Embryonic facial prominence (tissue), 1 donor: ENCODE measurements around the gene TKTL1.
"Not testable (repeated sequence)": the region's sequence is repeated elsewhere in the genome, so short reads cannot be mapped to it uniquely, and the experiment has no call there.

Experiments
- DNase-seq: peaks from one replicate; pipeline ENCODE4 v3.0.0-alpha.2; 2016; ENCODE audit errors: extremely low spot score

The TKTL1 gene

GRCh38 chrX:154343620-154344019 is 48.0 kb downstream of the TKTL1 start:
- not testable (repeated sequence) for DNase-seq

GRCh38 chrX:154348114-154348531 is 52.5 kb downstream of the TKTL1 start:
- no peak for DNase-seq

- no peak for DNase-seq
Measured at GRCh38 chrX:154348646-154349358, 53.2 kb downstream of the TKTL1 start.

GRCh38 chrX:154349359-154349935 is 53.9 kb downstream of the TKTL1 start:
- no peak for DNase-seq

- DNase-seq, result no peak
Measured at GRCh38 chrX:154349979-154350378, 54.4 kb downstream of the TKTL1 start.

- no peak for DNase-seq
Measured at GRCh38 chrX:154350429-154351182, 55.0 kb downstream of the TKTL1 start.

GRCh38 chrX:154351183-154352011 is 55.8 kb downstream of the TKTL1 start:
- DNase-seq, result no peak

GRCh38 chrX:154352012-154352401 is 56.4 kb downstream of the TKTL1 start:
- no peak for DNase-seq

- DNase-seq, result no peak
Measured at GRCh38 chrX:154352466-154352865, 56.9 kb downstream of the TKTL1 start.

- no peak for DNase-seq
Measured at GRCh38 chrX:154353172-154353843, 57.7 kb downstream of the TKTL1 start.

- no peak for DNase-seq
Measured at GRCh38 chrX:154354013-154354412, 58.4 kb downstream of the TKTL1 start.

- no peak for DNase-seq
Measured at GRCh38 chrX:154354516-154354915, 58.9 kb downstream of the TKTL1 start.

GRCh38 chrX:154355094-154355775 is 59.6 kb downstream of the TKTL1 start:
- DNase-seq, result no peak

- DNase-seq, result no peak
Measured at GRCh38 chrX:154355776-154356140, 60.2 kb downstream of the TKTL1 start.

- DNase-seq, result no peak
Measured at GRCh38 chrX:154356596-154356995, 61.0 kb downstream of the TKTL1 start.

- no peak for DNase-seq
Measured at GRCh38 chrX:154357205-154357604, 61.6 kb downstream of the TKTL1 start.

- DNase-seq, result no peak
Measured at GRCh38 chrX:154358011-154358410, 62.4 kb downstream of the TKTL1 start.

GRCh38 chrX:154358829-154359228 is 63.2 kb downstream of the TKTL1 start:
- DNase-seq, result no peak

- no peak for DNase-seq
Measured at GRCh38 chrX:154359362-154360154, 64.0 kb downstream of the TKTL1 start.

GRCh38 chrX:154360155-154360713 is 64.6 kb downstream of the TKTL1 start:
- DNase-seq, result no peak
